OCI-LY7 (cell line): ENCODE measurements around the gene THAP12.

Experiments used
- CTCF ChIP-seq: fragments of 200-600 bp; sonication (generic); conservative IDR thresholded peaks from 2 replicates; pipeline ENCODE4 v1.5.1; 2014; ENCODE audit warnings: mild to moderate bottlenecking, antibody characterized with exemption, low read length, moderate library complexity, mixed read lengths
- EZH2phosphoT487 ChIP-seq: fragments of 200-600 bp; sonication (generic); IDR thresholded peaks from 2 replicates; pipeline ENCODE4 v1.6.1; 2018; ENCODE audit warnings: low read depth, borderline replicate concordance, mild to moderate bottlenecking, mixed run types, antibody characterized with exemption, low read length, moderate library complexity, mixed read lengths

- no peak for TF ChIP-seq CTCF
- TF ChIP-seq EZH2phosphoT487, result no peak
These were observed 66.2 kb downstream of the THAP12 start for GRCh38 chr11:76314741-76315090.
